HG03469 (cell line): ENCODE data around the gene AP5Z1.

ENCODE experiments used
- ATAC-seq: cut with Tn5 transposase; IDR thresholded peaks from one replicate; pipeline ENCODE4 v1.9.1; 2021; ENCODE audit warnings: mild to moderate bottlenecking, moderate library complexity, moderate number of reproducible peaks; ENCODE audit not compliant: unreplicated experiment

The AP5Z1 gene

GRCh38 chr7:4818000-4818794, 42.8 kb downstream of the AP5Z1 start:
- no peak for ATAC-seq

- no peak for ATAC-seq
Observed at GRCh38 chr7:4819560-4820404, 44.4 kb downstream of the AP5Z1 start.

- ATAC-seq, result no peak
Observed at GRCh38 chr7:4820405-4820966, 45.1 kb downstream of the AP5Z1 start.

GRCh38 chr7:4820967-4821471, 45.6 kb downstream of the AP5Z1 start:
- no peak for ATAC-seq

- no peak for ATAC-seq
Observed at GRCh38 chr7:4822677-4823076, 47.3 kb downstream of the AP5Z1 start.

GRCh38 chr7:4823441-4824119, 48.2 kb downstream of the AP5Z1 start:
- ATAC-seq, result no peak

- ATAC-seq, result no peak
Observed at GRCh38 chr7:4824120-4824775, 48.8 kb downstream of the AP5Z1 start.

- no peak for ATAC-seq
Observed at GRCh38 chr7:4825081-4825480, 49.7 kb downstream of the AP5Z1 start.

GRCh38 chr7:4828720-4829383, 53.4 kb downstream of the AP5Z1 start:
- no peak for ATAC-seq

GRCh38 chr7:4830176-4830575, 54.8 kb downstream of the AP5Z1 start:
- no peak for ATAC-seq

- no peak for ATAC-seq
Observed at GRCh38 chr7:4831723-4832495, 56.5 kb downstream of the AP5Z1 start.

- ATAC-seq, result no peak
Observed at GRCh38 chr7:4832711-4833110, 57.3 kb downstream of the AP5Z1 start.

GRCh38 chr7:4833176-4833575, 57.8 kb downstream of the AP5Z1 start:
- no peak for ATAC-seq

- ATAC-seq, result no peak
Observed at GRCh38 chr7:4833691-4834600, 58.5 kb downstream of the AP5Z1 start.

- ATAC-seq, result no peak
Observed at GRCh38 chr7:4834601-4835397, 59.4 kb downstream of the AP5Z1 start.

GRCh38 chr7:4835398-4836205, 60.2 kb downstream of the AP5Z1 start:
- ATAC-seq, result no peak
